Suppressor macrophage treated with lipopolysaccharide for 1 hour (primary cell): ENCODE data around the gene PDE4D.
"Not testable (repeated sequence)": the region's sequence is repeated elsewhere in the genome, so short reads cannot be mapped to it uniquely, and the experiment has no call there.

Experiments
- DNase-seq, 3 donors: peaks; one replicate each; pipeline ENCODE4 v3.0.0-alpha.2; 2020 to 2022

The PDE4D gene

GRCh38 chr5:59308685-59309084 lies 584.8 kb downstream of the PDE4D start:
- not testable (repeated sequence) for DNase-seq

GRCh38 chr5:59303289-59303716 lies 590.2 kb downstream of the PDE4D start:
- not testable (repeated sequence) for DNase-seq

- DNase-seq, result not testable (repeated sequence)
These were observed 591.0 kb downstream of the PDE4D start for GRCh38 chr5:59302509-59302908.

GRCh38 chr5:59301727-59302126 lies 591.8 kb downstream of the PDE4D start:
- DNase-seq, result peak; percentile 10 to 36 (median 22)

- DNase-seq, result no peak
These were observed 592.6 kb downstream of the PDE4D start for GRCh38 chr5:59300930-59301329.

GRCh38 chr5:59299006-59299405 lies 594.5 kb downstream of the PDE4D start:
- no peak for DNase-seq

GRCh38 chr5:59296317-59297264 lies 596.9 kb downstream of the PDE4D start:
- peak; percentile 9 to 43 (median 41) for DNase-seq

GRCh38 chr5:59293700-59294099 lies 599.8 kb downstream of the PDE4D start:
- DNase-seq, result no peak

GRCh38 chr5:59291941-59292340 lies 601.6 kb downstream of the PDE4D start:
- DNase-seq, result no peak

- no peak for DNase-seq
These were observed 605.6 kb downstream of the PDE4D start for GRCh38 chr5:59287884-59288283.

- DNase-seq, result no peak
These were observed 606.2 kb downstream of the PDE4D start for GRCh38 chr5:59287361-59287760.

- DNase-seq, result no peak
These were observed 607.0 kb downstream of the PDE4D start for GRCh38 chr5:59286510-59286909.

- no peak for DNase-seq
These were observed 608.1 kb downstream of the PDE4D start for GRCh38 chr5:59285300-59286016.

- no peak for DNase-seq
These were observed 610.8 kb downstream of the PDE4D start for GRCh38 chr5:59282726-59283125.

- DNase-seq, result no peak
These were observed 613.5 kb downstream of the PDE4D start for GRCh38 chr5:59279979-59280378.

GRCh38 chr5:59276917-59277372 lies 616.6 kb downstream of the PDE4D start:
- DNase-seq, result no peak

- DNase-seq, result no peak
These were observed 617.2 kb downstream of the PDE4D start for GRCh38 chr5:59276325-59276675.

GRCh38 chr5:59275510-59276324 lies 617.8 kb downstream of the PDE4D start:
- DNase-seq, result peak; percentile 35 to 51 (median 49)

- peak in 2 of 3 donors; percentile 4 to 10 for DNase-seq
These were observed 618.4 kb downstream of the PDE4D start for GRCh38 chr5:59275170-59275509.

GRCh38 chr5:59274106-59274636 lies 619.4 kb downstream of the PDE4D start:
- DNase-seq, result no peak

GRCh38 chr5:59272809-59273427 lies 620.6 kb downstream of the PDE4D start:
- no peak for DNase-seq

- peak; percentile 3 to 56 (median 50) for DNase-seq
These were observed 624.6 kb downstream of the PDE4D start for GRCh38 chr5:59268756-59269415.
